H1 (cell line): Measurements from ENCODE around the gene MOGAT3. TPM values are rescaled to one million over a fixed set of nuclear protein-coding genes. Genes with fewer than 3 reads are reported as not detected.

Experiments used
- CTCF ChIA-PET: fragments of 300-600 bp; sonication (Branson Sonifier 250); formaldehyde crosslinking; loops from one replicate; lab custom pipeline; 2021; ENCODE audit not compliant: partially characterized antibody; lab: Charles Lee
- POLR2A ChIA-PET: fragments of 300-600 bp; sonication (Branson Sonifier 250); formaldehyde crosslinking; loops from one replicate; lab custom pipeline; 2021; ENCODE audit warnings: inconsistent platforms; ENCODE audit not compliant: partially characterized antibody; lab: Charles Lee
- DNase-seq, 2 experiments: peaks; one replicate each; pipeline versions ENCODE4 v3.0.0 to v3.0.0-alpha.2; 2010 to 2022; ENCODE audit warnings: low spot score in 2 of 2, low read depth in 1 of 2, mixed read lengths in 1 of 2
- FAIRE-seq: peaks from 2 replicates; lab custom pipeline; 2011; peaks lifted over from hg19 to GRCh38; lab: Jason Lieb, UNC
- H2AFZ ChIP-seq: 2 replicates; pipeline ENCODE4 v1.8.1; 2012; ENCODE audit warnings: low read length, inconsistent platforms
- H2AK5ac ChIP-seq: 2 replicates; pipeline ENCODE4 v1.6.1; 2013; ENCODE audit warnings: low read depth, low read length
- H2BK120ac ChIP-seq: replicated peaks from 2 replicates; pipeline ENCODE3; 2013; ENCODE audit warnings: low read depth, low read length, inconsistent platforms
- H2BK12ac ChIP-seq: 2 replicates; pipeline ENCODE4 v1.6.1; 2013; ENCODE audit warnings: low read depth, low read length
- H2BK15ac ChIP-seq: 2 replicates; pipeline ENCODE4 v1.6.1; 2013; ENCODE audit warnings: low read length
- H2BK20ac ChIP-seq: 2 replicates; pipeline ENCODE4 v1.6.1; 2013; ENCODE audit warnings: low read length
- H2BK5ac ChIP-seq: 2 replicates; pipeline ENCODE4 v1.6.1; 2013; ENCODE audit warnings: low read depth, low read length
- H3K14ac ChIP-seq: 2 replicates; pipeline ENCODE4 v1.6.1; 2013; ENCODE audit warnings: inconsistent platforms; ENCODE audit not compliant: insufficient read length
- H3K18ac ChIP-seq: 2 replicates; pipeline ENCODE4 v1.6.1; 2013; ENCODE audit warnings: low read length; ENCODE audit errors: extremely low read depth
- H3K23ac ChIP-seq: 2 replicates; pipeline ENCODE4 v1.6.1; 2013; ENCODE audit warnings: inconsistent platforms; ENCODE audit not compliant: insufficient read length
- H3K23me2 ChIP-seq: 2 replicates; pipeline ENCODE4 v1.6.1; 2013; ENCODE audit warnings: low read depth, low read length
- H3K27ac ChIP-seq: 2 replicates; pipeline ENCODE4 v1.6.1; 2011; ENCODE audit warnings: low read depth, low read length, inconsistent platforms
- H3K27me3 ChIP-seq, 4 experiments: replicated peaks in 1 of 4; 1 replicate in 1 of 4; 2 replicates in 3 of 4; pipeline versions ENCODE4 v1.6.1 to v1.8.1; 2011 to 2013; ENCODE audit warnings: low read length in 3 of 4, mild to moderate bottlenecking in 3 of 4, inconsistent platforms in 2 of 4, mixed read lengths in 2 of 4, moderate library complexity in 1 of 4; ENCODE audit not compliant: control insufficient read depth in 3 of 4, insufficient read depth in 3 of 4; ENCODE audit errors: extremely low read depth in 1 of 4
- H3K36me3 ChIP-seq, 4 experiments: 2 replicates each; pipeline versions ENCODE4 v1.6.1 to v1.8.1; 2011 to 2013; ENCODE audit warnings: mild to moderate bottlenecking in 4 of 4, low read length in 3 of 4, moderate library complexity in 2 of 4, control low read depth in 1 of 4, inconsistent platforms in 1 of 4; ENCODE audit not compliant: insufficient read depth in 4 of 4, control insufficient read depth in 2 of 4
- H3K4ac ChIP-seq: replicated peaks from 2 replicates; pipeline ENCODE3; 2013; ENCODE audit warnings: low read length, low read depth, mixed read lengths, inconsistent platforms; ENCODE audit not compliant: insufficient read length
- H3K4me1 ChIP-seq, 4 experiments: replicated peaks in 1 of 4; 1 replicate in 1 of 4; 2 replicates in 3 of 4; pipeline versions ENCODE4 v1.6.1 to v1.8.1; 2011 to 2013; ENCODE audit warnings: low read length in 3 of 4, inconsistent platforms in 2 of 4, mixed read lengths in 1 of 4; ENCODE audit not compliant: insufficient read depth in 4 of 4, control insufficient read depth in 3 of 4
- H3K4me2 ChIP-seq, 2 experiments: 2 replicates each; pipeline versions ENCODE4 v1.6.1 to v1.8.1; 2011 to 2013; ENCODE audit warnings: low read depth in 2 of 2, low read length in 2 of 2, control low read depth in 1 of 2, inconsistent platforms in 1 of 2, mild to moderate bottlenecking in 1 of 2; ENCODE audit not compliant: insufficient read depth in 1 of 2
- H3K4me3 ChIP-seq, 4 experiments: fragments of 200-600, 300-600 bp in 1 of 4; sonication (generic), shearing (Covaris generic), sonication (Bioruptor Twin) in 1 of 4; 2 replicates each; pipeline versions ENCODE4 v1.5.1 to v1.8.1; 2011 to 2016; ENCODE audit warnings: low read length in 4 of 4, low read depth in 3 of 4, control low read depth in 2 of 4, inconsistent platforms in 2 of 4, mild to moderate bottlenecking in 2 of 4, mixed read lengths in 1 of 4, moderate library complexity in 1 of 4; ENCODE audit not compliant: insufficient read depth in 2 of 4; ENCODE audit errors: extremely low read depth in 1 of 4
- H3K56ac ChIP-seq: replicated peaks from 2 replicates; pipeline ENCODE3; 2013; ENCODE audit warnings: low read depth, mild to moderate bottlenecking, mixed read lengths, low read length, inconsistent platforms; ENCODE audit not compliant: insufficient read length
- H3K79me1 ChIP-seq: 2 replicates; pipeline ENCODE4 v1.6.1; 2013; ENCODE audit warnings: low read depth, low read length, control low read depth
- H3K79me2 ChIP-seq, 2 experiments: 2 replicates each; pipeline versions ENCODE4 v1.6.1 to v1.8.1; 2012 to 2013; ENCODE audit warnings: low read length in 2 of 2, mild to moderate bottlenecking in 2 of 2, inconsistent platforms in 1 of 2; ENCODE audit not compliant: insufficient read depth in 2 of 2, control insufficient read depth in 1 of 2
- H3K9ac ChIP-seq, 4 experiments: replicated peaks in 1 of 4; 1 replicate in 1 of 4; 2 replicates in 3 of 4; pipeline versions ENCODE4 v1.6.1 to v1.8.1; 2011 to 2013; ENCODE audit warnings: low read depth in 3 of 4, low read length in 3 of 4, control low read depth in 2 of 4, mild to moderate bottlenecking in 2 of 4, moderate library complexity in 2 of 4, inconsistent platforms in 1 of 4; ENCODE audit errors: extremely low read depth in 1 of 4
- H3K9me3 ChIP-seq, 2 experiments: 2 replicates each; pipeline versions ENCODE4 v1.6.1 to v1.8.1; 2012 to 2013; ENCODE audit warnings: mild to moderate bottlenecking in 2 of 2, moderate library complexity in 2 of 2, control low read depth in 1 of 2, inconsistent platforms in 1 of 2, low read depth in 1 of 2, low read length in 1 of 2, mixed read lengths in 1 of 2; ENCODE audit not compliant: insufficient read depth in 2 of 2
- H4K20me1 ChIP-seq, 2 experiments: replicated peaks in 1 of 2; 2 replicates each; pipeline versions ENCODE3 to v1.8.1; 2011 to 2013; ENCODE audit warnings: inconsistent platforms in 2 of 2, low read length in 2 of 2, mild to moderate bottlenecking in 1 of 2; ENCODE audit not compliant: insufficient read depth in 2 of 2, control insufficient read depth in 1 of 2
- H4K5ac ChIP-seq: 2 replicates; pipeline ENCODE4 v1.6.1; 2013; ENCODE audit warnings: low read length, low read depth, mixed read lengths, inconsistent platforms; ENCODE audit not compliant: insufficient read length
- H4K8ac ChIP-seq: 2 replicates; pipeline ENCODE4 v1.8.0; 2013; ENCODE audit warnings: mild to moderate bottlenecking, moderate library complexity, low read length, inconsistent platforms; ENCODE audit not compliant: insufficient read depth; ENCODE audit errors: extremely low read depth
- H4K91ac ChIP-seq: replicated peaks from 2 replicates; pipeline ENCODE3; 2013; ENCODE audit warnings: low read length, mixed read lengths, inconsistent platforms; ENCODE audit not compliant: insufficient read length
- CTCF ChIP-seq, 3 experiments: IDR thresholded peaks; 1 replicate in 2 of 3; 2 replicates in 1 of 3; pipeline versions ENCODE4 v1.5.1 to v1.6.1; 2011; ENCODE audit warnings: low read length in 3 of 3, mild to moderate bottlenecking in 3 of 3, inconsistent platforms in 2 of 3, low read depth in 1 of 3, moderate library complexity in 1 of 3; ENCODE audit not compliant: insufficient read depth in 1 of 3; ENCODE audit errors: control extremely low read depth in 1 of 3
- EP300 ChIP-seq, 2 experiments: IDR thresholded peaks; 1 replicate in 1 of 2; 2 replicates in 1 of 2; pipeline ENCODE4 v1.6.1; 2011 to 2012; ENCODE audit warnings: low read depth in 2 of 2, low read length in 2 of 2, mild to moderate bottlenecking in 2 of 2, borderline replicate concordance in 1 of 2, inconsistent platforms in 1 of 2, moderate library complexity in 1 of 2
- NANOG ChIP-seq: IDR thresholded peaks from 2 replicates; pipeline ENCODE4 v1.6.1; 2011; ENCODE audit warnings: low read length, low read depth, mild to moderate bottlenecking, inconsistent platforms; ENCODE audit not compliant: insufficient read depth, poor library complexity, severe bottlenecking
- PHF8 ChIP-seq: fragments of 200-600 bp; sonication (generic); conservative IDR thresholded peaks from 2 replicates; pipeline ENCODE4 v1.7.1; 2012; ENCODE audit warnings: low read depth, mild to moderate bottlenecking, inconsistent platforms, low read length, moderate library complexity
- TAF1 ChIP-seq: IDR thresholded peaks from 2 replicates; pipeline ENCODE4 v1.6.1; 2011; ENCODE audit warnings: mild to moderate bottlenecking, low read depth, low read length
- TAF7 ChIP-seq: optimal IDR thresholded peaks from 2 replicates; pipeline ENCODE3; 2011; ENCODE audit warnings: low read depth, mild to moderate bottlenecking, inconsistent platforms, low read length, moderate library complexity, borderline replicate concordance
- TCF12 ChIP-seq: IDR thresholded peaks from 2 replicates; pipeline ENCODE4 v1.6.1; 2011; ENCODE audit warnings: low read depth, mild to moderate bottlenecking, low read length
- WGBS, 2 experiments: shearing (Covaris generic) in 1 of 2; methylation state at CpG; one replicate each; pipeline versions ENCODE4 v1.1.6 to v1.1.7; 2013 to 2015; ENCODE audit warnings: low lambda C conversion rate in 2 of 2, mixed read lengths in 2 of 2, inconsistent platforms in 1 of 2, low coverage in 1 of 2, missing lambda C conversion rate in 1 of 2; ENCODE audit not compliant: insufficient replicate concordance in 2 of 2, insufficient coverage in 1 of 2, insufficient read length in 1 of 2; ENCODE audit errors: extremely low coverage in 1 of 2, missing lambda C conversion rate in 1 of 2; 5-methylcytosine and 5-hydroxymethylcytosine counted together
- polyA plus RNA-seq, 7 experiments: library from polyadenylated mRNA; depleted of rRNA in 3 of 7; stranded (reverse) in 5 of 7; unstranded in 2 of 7; fragments of >200 nt in 5 of 7; fragments of 200-250 nt in 2 of 7; gene quantifications; 1 replicate in 5 of 7; 2 replicates in 1 of 7; 4 replicates in 1 of 7; pipeline versions ENCODE4 v1.2.1 to v1.2.3, GENCODE V29; 2011 to 2013; ENCODE audit warnings: missing spikeins in 2 of 7, mixed read lengths in 2 of 7
- total RNA-seq: library from RNA; stranded (reverse); fragmentation: NEBNext Ultra II Directional; extraction: Animal tissue kit (Norgen Biotek cat#: 25700); gene quantifications from 2 replicates; pipeline ENCODE4 v1.2.1, GENCODE V29; 2021

Gene MOGAT3
- total and polyA plus RNA-seq, 2 of the 8 experiments (the other 6 are each of a cell fraction or from before 2014, with no cell fraction given): 0.21 to 0.82 TPM

- H4K5ac ChIP-seq: no peak within 1 kb of the TSS
- H4K8ac ChIP-seq: no peak within 1 kb of the TSS
- peak within 1 kb of the TSS; percentile 83 for H3K18ac ChIP-seq
- peaks cover 38% of the 10 kb centered on the region for H3K23me2 ChIP-seq
- no peak within 1 kb of the TSS for H2BK12ac ChIP-seq
- H3K27ac ChIP-seq: no peak within 1 kb of the TSS
- no peak within 1 kb of the TSS for H2AK5ac ChIP-seq
- no peak within 1 kb of the TSS for H2BK120ac ChIP-seq
- H2BK5ac ChIP-seq: no peak within 1 kb of the TSS
- 3% methylated on average over 43 of the region's 74 CpGs; no CpG with 5 or more reads in 1 of the 2 experiments for WGBS, 2 experiments
- CTCF ChIA-PET: interaction anchor here (0.6 to 5.7 kb wide), 11 partner anchors 9 to 79 kb away, joined by 3 to 46 read pairs (median 4); partner anchors contain the start of genes FIS1 and SERPINE1
- no peak within 1 kb of the TSS for H3K14ac ChIP-seq
- H3K79me2 ChIP-seq: no peaks in the 10 kb centered on the region
- peaks cover 7 to 10% of the 10 kb centered on the region in 2 experiments for H4K20me1 ChIP-seq
- H3K36me3 ChIP-seq: no peaks in the 10 kb centered on the region
- H3K23ac ChIP-seq: no peak within 1 kb of the TSS
- H3K4ac ChIP-seq: no peak within 1 kb of the TSS
- no peaks in the 10 kb centered on the region for H3K79me1 ChIP-seq
- H3K4me3 ChIP-seq: peak within 1 kb of the TSS; percentile 46 to 74 (median 55)
- no peak within 1 kb of the TSS for H2BK15ac ChIP-seq
- FAIRE-seq (no peak), DNase-seq (peak; percentile 93 to 98)
- H3K4me1 ChIP-seq: peaks cover 21 to 64% (median 43%) of the 10 kb centered on the region in 4 experiments
- H2BK20ac ChIP-seq: no peak within 1 kb of the TSS
- H3K9me3 ChIP-seq: no peaks in the 10 kb centered on the region
- no peak within 1 kb of the TSS for H2AFZ ChIP-seq
- H3K9ac ChIP-seq: no peak within 1 kb of the TSS
- H3K56ac ChIP-seq: no peak within 1 kb of the TSS
- H4K91ac ChIP-seq: no peak within 1 kb of the TSS
- POLR2A ChIA-PET: interaction anchor here (0.7 to 2.6 kb wide), 7 partner anchors 9 to 204 kb away, joined by 3 to 20 read pairs (median 5); partner anchors contain the start of genes AP1S1, PLOD3 and ZNHIT1
- H3K4me2 ChIP-seq: peak within 1 kb of the TSS; percentile 44 to 90
- peaks cover 17 to 67% (median 48%) of the 10 kb centered on the region in 4 experiments for H3K27me3 ChIP-seq
- TF ChIP-seq NANOG: no peak
- peak in 1 of 2 experiments; percentile 79; a peak in 1 of 3 replicates for TF ChIP-seq EP300 (IDR thresholded peaks at IDR 0.05; ENCODE audit: borderline replicate concordance in 1 of 2, low read depth in 2 of 2, low read length in 2 of 2)
- TF ChIP-seq CTCF (IDR thresholded peaks at IDR 0.05; ENCODE audit: control extremely low read depth in 1 of 3, insufficient read depth in 1 of 3, low read depth in 1 of 3, low read length in 3 of 3): no peak
- TF ChIP-seq TCF12: 0 out of 2 replicates have a peak, but pooled peaks have one; percentile 41
- peak; percentile 69 for TF ChIP-seq TAF7
- TF ChIP-seq PHF8: 0 out of 2 replicates have a peak, but pooled peaks have one; percentile 21
- no peak for TF ChIP-seq TAF1
These were observed 35.5 kb downstream of the MOGAT3 start, which contains the start of gene VGF for GRCh38 chr7:101165075-101165957. Gene VGF (minus strand): TSS chr7:101165569. CDS start chr7:101164843, 726 bp downstream.
